NT2/D1 (cell line): ENCODE measurements around the gene PPP1CA.

ENCODE experiments used
- DNase-seq: peaks from one replicate; pipeline ENCODE4 v3.0.0-alpha.2; 2011; ENCODE audit warnings: low read depth, low spot score
- H3K27me3 ChIP-seq: 2 replicates; pipeline ENCODE4 v1.6.0; 2011; ENCODE audit warnings: mild to moderate bottlenecking; ENCODE audit not compliant: insufficient read length, insufficient read depth
- H3K36me3 ChIP-seq: 2 replicates; pipeline ENCODE4 v1.6.1; 2011; ENCODE audit warnings: mild to moderate bottlenecking, low read length, mixed read lengths; ENCODE audit not compliant: insufficient read depth, insufficient read length
- H3K4me1 ChIP-seq: 2 replicates; pipeline ENCODE4 v1.5.1; 2011; ENCODE audit not compliant: insufficient read depth, insufficient read length
- H3K4me3 ChIP-seq: 2 replicates; pipeline ENCODE4 v1.5.1; 2011; ENCODE audit warnings: low read depth; ENCODE audit not compliant: insufficient read length
- H3K9ac ChIP-seq: 2 replicates; pipeline ENCODE4 v1.6.0; 2011; ENCODE audit warnings: low read depth; ENCODE audit not compliant: insufficient read length
- H3K9me3 ChIP-seq: 2 replicates; pipeline ENCODE4 v1.5.1; 2011; ENCODE audit warnings: mild to moderate bottlenecking, low read length; ENCODE audit not compliant: insufficient read depth
- SUZ12 ChIP-seq: IDR thresholded peaks from 2 replicates; pipeline ENCODE4 v1.6.1; 2011; ENCODE audit not compliant: insufficient read length, insufficient read depth; ENCODE audit errors: extremely low read depth
- YY1 ChIP-seq: IDR thresholded peaks from 2 replicates; pipeline ENCODE4 v1.6.1; 2011; ENCODE audit not compliant: insufficient read length, insufficient read depth
- ZNF274 ChIP-seq: IDR thresholded peaks from 2 replicates; pipeline ENCODE4 v1.6.1; 2011; ENCODE audit warnings: mild to moderate bottlenecking, low read depth, low read length

PPP1CA gene

DNA sequence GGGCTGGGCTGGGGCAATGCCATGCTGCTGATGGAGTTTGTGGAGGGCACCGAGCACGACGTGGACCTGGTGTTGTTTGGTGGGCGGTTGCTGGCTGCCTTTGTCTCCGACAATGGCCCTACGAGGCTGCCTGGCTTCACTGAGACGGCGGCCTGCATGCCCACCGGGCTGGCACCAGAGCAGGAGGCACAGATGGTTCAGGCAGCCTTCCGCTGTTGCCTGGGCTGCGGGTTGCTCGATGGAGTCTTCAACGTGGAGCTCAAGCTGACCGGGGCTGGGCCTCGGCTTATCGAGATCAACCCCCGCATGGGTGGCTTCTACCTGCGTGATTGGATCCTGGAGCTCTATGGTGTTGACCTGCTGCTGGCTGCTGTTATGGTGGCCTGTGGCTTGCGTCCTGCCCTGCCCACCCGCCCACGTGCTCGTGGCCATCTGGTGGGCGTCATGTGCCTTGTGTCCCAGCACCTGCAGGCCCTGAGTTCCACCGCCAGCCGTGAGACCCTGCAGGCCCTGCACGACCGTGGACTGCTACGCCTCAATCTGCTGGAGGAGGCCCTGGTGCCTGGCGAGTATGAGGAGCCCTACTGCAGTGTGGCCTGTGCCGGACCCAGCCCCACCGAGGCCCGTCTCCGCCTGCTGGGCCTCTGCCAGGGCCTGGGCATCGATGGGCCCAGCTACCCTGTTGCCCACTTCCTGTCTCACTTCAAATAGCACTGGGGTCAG lies 22.4 kb upstream of the PPP1CA start:
- Histone ChIP-seq H3K36me3 (peaks cover 2% of the 10 kb centered on the region), H3K9me3 (no peaks in the 10 kb centered on the region), H3K4me3 (no peak overlapping the region), H3K9ac (no peak overlapping the region), H3K27me3 (peaks cover 12% of the 10 kb centered on the region), H3K4me1 (peaks cover 37% of the 10 kb centered on the region)
- TF ChIP-seq YY1 (no peak), ZNF274 (no peak), SUZ12 (no peak)
- no peak for DNase-seq

DNA sequence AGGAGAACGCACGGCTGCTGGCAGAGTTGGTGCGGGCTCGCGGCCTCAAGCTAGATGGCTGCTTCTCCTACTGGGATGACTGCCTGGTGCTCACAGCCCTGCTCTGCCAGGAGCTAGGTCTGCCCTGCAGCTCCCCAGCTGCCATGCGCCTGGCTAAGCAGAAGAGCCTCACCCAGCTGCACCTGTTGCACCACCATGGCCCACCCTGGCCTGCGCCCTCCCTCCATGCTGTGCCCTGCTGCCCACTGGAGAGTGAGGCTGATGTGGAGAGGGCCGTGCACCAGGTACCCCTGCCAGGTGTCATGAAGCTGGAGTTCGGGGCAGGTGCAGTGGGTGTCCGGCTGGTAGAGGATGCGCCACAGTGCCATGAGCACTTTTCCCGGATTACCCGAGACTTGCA lies 21.8 kb upstream of the PPP1CA start:
- peaks cover 38% of the 10 kb centered on the region for H3K4me1 ChIP-seq
- TF ChIP-seq ZNF274 (no peak), YY1 (no peak), SUZ12 (no peak)
- no peak for DNase-seq

DNA sequence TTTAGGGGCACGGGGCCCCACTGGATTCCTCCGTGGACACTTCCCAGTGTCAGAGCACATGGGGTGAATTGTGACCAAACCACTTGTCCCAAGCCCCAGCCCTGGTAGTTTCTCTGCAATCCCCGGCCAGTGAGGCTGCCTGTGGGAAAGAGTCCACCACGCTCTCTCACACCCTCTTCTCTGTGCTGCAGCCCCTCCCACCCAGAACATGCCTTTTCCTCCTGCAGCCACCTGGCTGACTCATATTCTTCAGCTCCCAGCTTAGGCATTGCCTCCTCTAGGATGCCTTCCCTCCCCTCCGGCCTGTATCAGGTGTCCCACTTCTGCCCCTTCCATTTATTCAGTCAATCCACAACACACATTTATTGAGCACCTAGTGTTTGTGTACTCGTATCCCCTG lies 21.2 kb upstream of the PPP1CA start:
- Histone ChIP-seq H3K4me3 (no peak overlapping the region), H3K9ac (peak overlapping the region; percentile 37), H3K27me3 (peaks cover 16% of the 10 kb centered on the region), H3K36me3 (peaks cover 2% of the 10 kb centered on the region), H3K9me3 (no peaks in the 10 kb centered on the region), H3K4me1 (peaks cover 40% of the 10 kb centered on the region)
- no peak for TF ChIP-seq ZNF274
- no peak for TF ChIP-seq YY1
- no peak for TF ChIP-seq SUZ12
- no peak for DNase-seq

More for the DNA sequence above, 21.8 kb upstream of the PPP1CA start:
- no peaks in the 10 kb centered on the region for H3K9me3 ChIP-seq
- peaks cover 16% of the 10 kb centered on the region for H3K27me3 ChIP-seq
- no peak overlapping the region for H3K9ac ChIP-seq
- peaks cover 2% of the 10 kb centered on the region for H3K36me3 ChIP-seq
- no peak overlapping the region for H3K4me3 ChIP-seq

DNA sequence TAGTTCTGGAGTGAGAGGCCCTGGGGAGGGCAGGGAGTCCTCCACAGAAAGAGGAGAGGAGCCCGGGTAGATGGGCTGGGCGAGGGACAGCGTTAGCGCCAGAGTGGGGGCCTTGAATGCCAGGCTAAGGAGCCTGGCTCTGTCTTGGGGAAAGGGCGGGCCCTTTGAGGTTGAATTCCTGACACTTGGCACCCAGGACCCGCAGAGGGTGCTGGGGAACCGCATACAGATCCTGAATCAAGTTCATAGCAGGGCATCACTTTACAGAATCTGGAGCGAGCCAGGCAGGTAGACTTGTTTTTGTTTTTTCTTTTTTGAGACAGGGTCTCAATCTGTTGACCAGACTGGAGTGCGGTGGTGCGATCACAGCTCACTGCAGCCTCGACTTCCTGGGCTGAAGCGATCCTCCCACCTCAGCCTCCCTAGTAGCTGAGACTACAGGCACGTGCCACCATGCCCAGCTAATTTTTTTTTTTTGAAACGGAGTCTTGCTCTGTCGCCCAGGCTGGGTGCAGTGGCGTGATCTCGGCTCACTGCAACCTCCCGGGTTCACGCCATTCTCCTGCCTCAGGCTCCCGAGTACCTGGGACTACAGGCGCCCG lies 19.9 kb upstream of the PPP1CA start:
- H3K9me3 ChIP-seq = no peaks in the 10 kb centered on the region
- H3K4me1 ChIP-seq = peaks cover 45% of the 10 kb centered on the region
- TF ChIP-seq SUZ12 (no peak), ZNF274 (no peak), YY1 (no peak)
- H3K9ac ChIP-seq = peak overlapping the region; percentile 39
- no peak for DNase-seq
- H3K36me3 ChIP-seq = peaks cover 2% of the 10 kb centered on the region
- H3K4me3 ChIP-seq = peak overlapping the region; percentile 21
- H3K27me3 ChIP-seq = peaks cover 16% of the 10 kb centered on the region

DNA sequence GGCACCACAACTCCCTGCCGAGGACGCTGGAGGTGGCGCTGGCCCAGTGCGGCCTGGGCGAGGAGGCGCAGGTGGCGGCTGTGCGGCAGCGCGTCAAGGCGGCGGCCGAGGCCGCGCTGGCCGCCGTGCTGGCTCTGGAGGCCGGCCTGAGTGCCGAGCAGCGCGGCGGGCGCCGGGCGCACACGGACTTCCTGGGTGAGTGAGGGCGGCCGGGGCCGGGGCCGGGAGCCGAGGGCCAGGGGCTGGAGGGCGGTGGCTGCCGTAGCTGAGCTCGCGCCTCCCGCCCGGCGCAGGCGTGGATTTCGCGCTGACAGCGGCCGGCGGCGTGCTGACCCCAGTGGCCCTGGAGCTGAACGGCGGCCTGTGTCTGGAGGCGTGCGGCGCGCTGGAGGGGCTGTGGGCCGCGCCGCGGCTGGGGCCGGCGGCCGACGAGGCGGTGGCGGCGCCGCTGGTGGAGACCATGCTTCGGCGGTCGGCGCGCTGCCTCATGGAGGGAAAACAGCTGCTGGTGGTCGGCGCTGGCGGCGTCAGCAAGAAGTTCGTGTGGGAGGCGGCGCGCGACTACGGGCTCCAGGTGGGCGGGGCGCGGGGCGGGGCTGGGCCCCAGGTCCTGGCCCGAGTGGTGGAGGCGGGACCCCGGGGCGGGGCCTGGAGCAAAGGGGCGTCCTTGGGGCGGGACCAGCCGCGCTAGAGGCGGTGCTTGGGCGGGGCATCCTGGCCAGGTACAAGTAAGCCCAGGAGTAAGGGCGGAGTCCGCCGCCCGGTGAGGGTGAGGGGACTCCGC lies 19.2 kb upstream of the PPP1CA start:
- Histone ChIP-seq H3K36me3 (peaks cover 2% of the 10 kb centered on the region), H3K4me1 (peaks cover 52% of the 10 kb centered on the region), H3K9me3 (no peaks in the 10 kb centered on the region), H3K9ac (peak overlapping the region; percentile 93), H3K27me3 (peaks cover 16% of the 10 kb centered on the region), H3K4me3 (peak overlapping the region; percentile 66)
- DNase-seq = peak; percentile 93
- TF ChIP-seq SUZ12 (no peak), YY1 (no peak)

DNA sequence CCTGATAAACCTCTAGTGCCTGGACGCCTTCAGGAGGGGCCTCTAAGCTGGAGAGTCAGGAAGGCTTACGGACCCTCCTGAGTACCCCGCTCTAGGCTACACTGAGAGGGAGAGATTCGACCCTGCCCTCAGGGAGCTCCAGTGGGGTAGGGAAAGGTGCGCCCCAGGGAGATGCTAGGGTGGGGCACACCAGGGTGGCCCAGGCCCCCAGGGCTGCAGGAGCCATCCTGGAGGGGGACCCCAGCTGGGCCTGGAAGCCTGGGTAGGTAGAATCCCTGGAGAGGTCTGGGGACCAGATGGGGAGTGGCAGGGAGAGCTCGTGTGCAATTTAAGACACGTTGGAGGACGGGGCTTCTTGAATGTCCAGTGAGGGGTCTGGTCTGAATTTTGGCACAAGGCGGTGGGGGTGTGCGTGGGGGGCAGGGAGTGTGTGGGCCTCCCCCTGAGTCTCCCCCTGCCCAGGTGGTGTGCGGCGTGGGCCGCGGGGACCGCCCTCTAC lies 18.5 kb upstream of the PPP1CA start:
- H3K27me3 ChIP-seq = peaks cover 17% of the 10 kb centered on the region
- DNase-seq = no peak
- H3K9me3 ChIP-seq = no peaks in the 10 kb centered on the region
- H3K4me3 ChIP-seq = peak overlapping the region; percentile 66
- peak overlapping the region; percentile 93 for H3K9ac ChIP-seq
- peaks cover 53% of the 10 kb centered on the region for H3K4me1 ChIP-seq
- TF ChIP-seq ZNF274 (no peak), YY1 (no peak), SUZ12 (no peak)
- peaks cover 2% of the 10 kb centered on the region for H3K36me3 ChIP-seq
